KMS-11 (cell line): ENCODE results near the gene FAM107B.
A peak's percentile ranks its signal among the peaks of the same experiment; 100 is the strongest.

ENCODE experiments used
- H2AFZ ChIP-seq: fragments of 200-600 bp; sonication (generic); 2 replicates; pipeline ENCODE4 v1.6.1; 2016; ENCODE audit warnings: antibody characterized with exemption, mixed run types, low read depth
- H3K27ac ChIP-seq: fragments of 200-600 bp; sonication (generic); 2 replicates; pipeline ENCODE4 v1.6.1; 2016; ENCODE audit warnings: mild to moderate bottlenecking, mixed run types
- H3K27me3 ChIP-seq: fragments of 200-600 bp; sonication (generic); 2 replicates; pipeline ENCODE4 v1.6.1; 2017; ENCODE audit warnings: mild to moderate bottlenecking, low read depth, mixed run types, moderate library complexity; ENCODE audit not compliant: insufficient read depth
- H3K36me3 ChIP-seq: fragments of 200-600 bp; sonication (generic); 2 replicates; pipeline ENCODE4 v1.6.1; 2017; ENCODE audit warnings: mild to moderate bottlenecking, mixed run types; ENCODE audit not compliant: insufficient read depth
- H3K4me1 ChIP-seq: fragments of 200-600 bp; sonication (generic); 2 replicates; pipeline ENCODE4 v1.6.1; 2016; ENCODE audit warnings: mild to moderate bottlenecking, low read depth, mixed run types; ENCODE audit not compliant: poor library complexity, severe bottlenecking
- H3K4me2 ChIP-seq: fragments of 200-600 bp; sonication (generic); 2 replicates; pipeline ENCODE4 v1.7.0; 2016; ENCODE audit warnings: mild to moderate bottlenecking, mixed run types
- H3K4me3 ChIP-seq: fragments of 200-600 bp; sonication (generic); IDR thresholded peaks from 2 replicates; pipeline ENCODE4 v1.6.1; 2017; ENCODE audit warnings: low read depth, low read length, mixed read lengths; ENCODE audit not compliant: insufficient read depth
- H3K79me2 ChIP-seq: fragments of 200-600 bp; sonication (generic); 2 replicates; pipeline ENCODE4 v1.6.1; 2016; ENCODE audit warnings: low read depth, mixed run types; ENCODE audit not compliant: insufficient read depth
- H3K9ac ChIP-seq: fragments of 200-600 bp; sonication (generic); 2 replicates; pipeline ENCODE4 v1.6.1; 2016; ENCODE audit warnings: mild to moderate bottlenecking, mixed run types
- H4K20me1 ChIP-seq: fragments of 200-600 bp; sonication (generic); 2 replicates; pipeline ENCODE4 v1.6.1; 2016; ENCODE audit warnings: mild to moderate bottlenecking, mixed run types; ENCODE audit not compliant: insufficient read depth
- CTCF ChIP-seq: fragments of 200-600 bp; sonication (generic); conservative IDR thresholded peaks from 2 replicates; pipeline ENCODE4 v1.6.1; 2017; ENCODE audit warnings: low read depth, mild to moderate bottlenecking, antibody characterized with exemption, low read length, moderate library complexity, mixed read lengths

The FAM107B gene

GRCh38 chr10:14527134-14527844 lies 247.4 kb downstream of the FAM107B start:
- Histone ChIP-seq H3K27ac (no peak overlapping the region), H3K4me3 (no peak overlapping the region), H3K4me2 (peak overlapping the region; percentile 27; the same call in 1 of the 2 replicates), H3K27me3 (no peaks in the 10 kb centered on the region), H3K79me2 (no peaks in the 10 kb centered on the region), H3K36me3 (no peaks in the 10 kb centered on the region; the same call in 1 of the 2 replicates), H2AFZ (no peak overlapping the region), H3K9ac (no peak overlapping the region), H3K4me1 (peaks cover 10% of the 10 kb centered on the region), H4K20me1 (no peaks in the 10 kb centered on the region)
- TF ChIP-seq CTCF: no peak

DNA sequence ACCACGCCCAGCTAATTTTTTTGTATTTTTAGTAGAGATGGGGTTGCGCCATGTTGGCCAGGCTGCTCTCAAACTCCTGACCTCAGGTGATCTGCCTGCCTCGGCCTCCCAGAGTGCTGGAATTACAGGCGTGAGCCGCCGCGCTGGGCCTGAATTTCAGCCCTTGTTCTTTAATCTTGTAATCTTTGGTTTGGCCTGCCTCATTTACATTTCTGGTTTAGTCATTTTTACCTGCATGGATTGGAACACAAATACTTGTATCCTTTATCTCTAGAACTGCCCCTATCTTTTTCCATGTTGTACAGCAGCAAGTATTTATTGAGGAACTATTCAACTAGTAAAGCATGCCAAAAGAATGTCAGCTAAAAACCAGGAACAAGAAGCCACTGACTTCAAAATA lies 248.4 kb downstream of the FAM107B start:
- TF ChIP-seq CTCF: no peak
- H3K27ac ChIP-seq: no peak overlapping the region
- no peak overlapping the region for H3K9ac ChIP-seq
- peaks cover 10% of the 10 kb centered on the region for H3K4me1 ChIP-seq
- no peak overlapping the region for H2AFZ ChIP-seq
- no peak overlapping the region for H3K4me3 ChIP-seq
- H3K79me2 ChIP-seq: no peaks in the 10 kb centered on the region
- no peaks in the 10 kb centered on the region for H4K20me1 ChIP-seq
- H3K36me3 ChIP-seq: no peaks in the 10 kb centered on the region; the same call in 1 of the 2 replicates
- no peaks in the 10 kb centered on the region for H3K27me3 ChIP-seq
- H3K4me2 ChIP-seq: no peak overlapping the region

DNA sequence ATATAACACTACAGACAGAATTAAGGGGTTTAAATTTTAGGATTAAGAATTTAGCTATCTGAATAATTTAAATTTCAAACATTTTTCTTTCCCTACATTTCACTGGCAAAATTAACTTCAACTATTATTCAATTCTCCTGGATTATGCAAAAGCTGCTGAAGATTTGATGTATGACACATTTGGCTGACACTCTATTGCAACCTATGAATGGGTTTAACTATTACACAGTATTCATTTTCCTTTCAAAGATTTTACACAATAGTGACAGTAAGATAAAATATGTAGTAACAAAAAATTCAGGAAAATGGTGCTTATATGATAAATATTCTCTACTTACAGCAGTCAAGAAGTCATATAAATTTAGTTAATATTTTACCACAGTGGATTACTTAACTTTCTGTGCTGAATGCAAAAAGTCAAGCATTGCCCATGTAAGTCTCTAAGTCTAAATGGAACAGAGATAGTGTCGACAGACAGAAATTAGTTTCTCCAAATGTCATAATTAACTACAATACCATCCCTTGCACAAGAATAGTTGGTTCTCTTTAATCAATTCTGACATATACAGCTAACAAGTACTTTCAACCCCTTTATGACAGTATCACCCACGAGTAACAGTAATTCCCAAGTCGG lies 249.9 kb downstream of the FAM107B start:
- no peaks in the 10 kb centered on the region; the same call in 1 of the 2 replicates for H3K36me3 ChIP-seq
- no peaks in the 10 kb centered on the region for H4K20me1 ChIP-seq
- no peaks in the 10 kb centered on the region for H3K79me2 ChIP-seq
- no peak overlapping the region for H3K27ac ChIP-seq
- H3K4me3 ChIP-seq: no peak overlapping the region
- peaks cover 10% of the 10 kb centered on the region for H3K4me1 ChIP-seq
- no peak overlapping the region for H2AFZ ChIP-seq
- H3K27me3 ChIP-seq: no peaks in the 10 kb centered on the region
- no peak overlapping the region for H3K9ac ChIP-seq
- TF ChIP-seq CTCF: no peak
- no peak overlapping the region for H3K4me2 ChIP-seq

GRCh38 chr10:14523286-14523685 lies 251.4 kb downstream of the FAM107B start:
- H3K79me2 ChIP-seq: no peaks in the 10 kb centered on the region
- no peak overlapping the region for H2AFZ ChIP-seq
- H3K27ac ChIP-seq: no peak overlapping the region
- peaks cover 10% of the 10 kb centered on the region for H3K4me1 ChIP-seq
- H3K9ac ChIP-seq: no peak overlapping the region
- H3K4me3 ChIP-seq: no peak overlapping the region
- no peaks in the 10 kb centered on the region for H3K36me3 ChIP-seq
- H3K27me3 ChIP-seq: no peaks in the 10 kb centered on the region
- H3K4me2 ChIP-seq: no peak overlapping the region
- TF ChIP-seq CTCF: no peak
- H4K20me1 ChIP-seq: no peaks in the 10 kb centered on the region
